Progenitor cell of endocrine pancreas (in vitro differentiated cells): ENCODE data around the gene ASCC1. TPM values are rescaled to one million over a fixed set of nuclear protein-coding genes. Genes with fewer than 3 reads are reported as not detected.
"Not testable (repeated sequence)": the region's sequence is repeated elsewhere in the genome, so short reads cannot be mapped to it uniquely, and the experiment has no call there.

Experiments used
- DNase-seq: peaks from one replicate; pipeline ENCODE4 v3.0.0; 2021; ENCODE audit warnings: low spot score; ENCODE audit not compliant: unreplicated experiment
- H3K27ac Mint-ChIP-seq: 2 replicates; pipeline ENCODE4 v1.8.0; 2021; ENCODE audit warnings: mild to moderate bottlenecking, moderate library complexity, mixed read lengths
- H3K27me3 Mint-ChIP-seq: 2 replicates; pipeline ENCODE4 v1.8.0; 2021; ENCODE audit warnings: mixed read lengths
- H3K36me3 Mint-ChIP-seq: 2 replicates; pipeline ENCODE4 v1.8.0; 2022; ENCODE audit warnings: mixed read lengths; ENCODE audit not compliant: insufficient read depth
- H3K4me1 Mint-ChIP-seq: 2 replicates; pipeline ENCODE4 v1.8.0; 2021; ENCODE audit warnings: low read depth, mixed read lengths
- H3K4me3 Mint-ChIP-seq: 2 replicates; pipeline ENCODE4 v1.8.0; 2021; ENCODE audit warnings: low read depth, mild to moderate bottlenecking, moderate library complexity, mixed read lengths
- H3K9me3 Mint-ChIP-seq: 2 replicates; pipeline ENCODE4 v1.8.0; 2021; ENCODE audit warnings: low read depth, mixed read lengths
- total RNA-seq: library from RNA; stranded (reverse); gene quantifications from 2 replicates; pipeline ENCODE4 v1.2.1, GENCODE V29; 2021
- TF ChIP-seq, protein P1 (sequence below): fragments of 200-600 bp; sonication (generic); IDR thresholded peaks from one replicate; pipeline ENCODE4 v1.5.0; 2021; ENCODE audit warnings: antibody characterized with exemption, mild to moderate bottlenecking; ENCODE audit not compliant: unreplicated experiment

Gene ASCC1
- total RNA-seq, 1 donor from 2014 or later = 42.2 TPM

- Mint-ChIP-seq H3K9me3 (no peaks in the 10 kb centered on the region), H3K27me3 (no peaks in the 10 kb centered on the region), H3K36me3 (peaks cover 16% of the 10 kb centered on the region), H3K4me1 (peaks cover 17% of the 10 kb centered on the region), H3K4me3 (no peak overlapping the region), H3K27ac (peak overlapping the region; percentile 92)
- DNase-seq = no peak
- TF ChIP-seq, protein P1, sequence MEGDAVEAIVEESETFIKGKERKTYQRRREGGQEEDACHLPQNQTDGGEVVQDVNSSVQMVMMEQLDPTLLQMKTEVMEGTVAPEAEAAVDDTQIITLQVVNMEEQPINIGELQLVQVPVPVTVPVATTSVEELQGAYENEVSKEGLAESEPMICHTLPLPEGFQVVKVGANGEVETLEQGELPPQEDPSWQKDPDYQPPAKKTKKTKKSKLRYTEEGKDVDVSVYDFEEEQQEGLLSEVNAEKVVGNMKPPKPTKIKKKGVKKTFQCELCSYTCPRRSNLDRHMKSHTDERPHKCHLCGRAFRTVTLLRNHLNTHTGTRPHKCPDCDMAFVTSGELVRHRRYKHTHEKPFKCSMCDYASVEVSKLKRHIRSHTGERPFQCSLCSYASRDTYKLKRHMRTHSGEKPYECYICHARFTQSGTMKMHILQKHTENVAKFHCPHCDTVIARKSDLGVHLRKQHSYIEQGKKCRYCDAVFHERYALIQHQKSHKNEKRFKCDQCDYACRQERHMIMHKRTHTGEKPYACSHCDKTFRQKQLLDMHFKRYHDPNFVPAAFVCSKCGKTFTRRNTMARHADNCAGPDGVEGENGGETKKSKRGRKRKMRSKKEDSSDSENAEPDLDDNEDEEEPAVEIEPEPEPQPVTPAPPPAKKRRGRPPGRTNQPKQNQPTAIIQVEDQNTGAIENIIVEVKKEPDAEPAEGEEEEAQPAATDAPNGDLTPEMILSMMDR = no peak
These were observed 13.5 kb upstream of the ASCC1 start for GRCh38 chr10:72229261-72230251.

GRCh38 chr10:72228318-72228751 lies 12.3 kb upstream of the ASCC1 start:
- no peak overlapping the region for H3K27ac Mint-ChIP-seq
- TF ChIP-seq, protein P1 = no peak
- no peak for DNase-seq
- H3K27me3 Mint-ChIP-seq = no peaks in the 10 kb centered on the region
- no peaks in the 10 kb centered on the region for H3K9me3 Mint-ChIP-seq
- peaks cover 17% of the 10 kb centered on the region for H3K4me1 Mint-ChIP-seq
- H3K36me3 Mint-ChIP-seq = peaks cover 16% of the 10 kb centered on the region
- H3K4me3 Mint-ChIP-seq = no peak overlapping the region

- DNase-seq = no peak
- Mint-ChIP-seq H3K27ac (no peak overlapping the region), H3K4me3 (no peak overlapping the region), H3K36me3 (peaks cover 11% of the 10 kb centered on the region), H3K9me3 (no peaks in the 10 kb centered on the region), H3K4me1 (peaks cover 17% of the 10 kb centered on the region), H3K27me3 (no peaks in the 10 kb centered on the region)
- TF ChIP-seq, protein P1 = no peak
These were observed 11.8 kb upstream of the ASCC1 start for GRCh38 chr10:72227826-72228225.

DNA sequence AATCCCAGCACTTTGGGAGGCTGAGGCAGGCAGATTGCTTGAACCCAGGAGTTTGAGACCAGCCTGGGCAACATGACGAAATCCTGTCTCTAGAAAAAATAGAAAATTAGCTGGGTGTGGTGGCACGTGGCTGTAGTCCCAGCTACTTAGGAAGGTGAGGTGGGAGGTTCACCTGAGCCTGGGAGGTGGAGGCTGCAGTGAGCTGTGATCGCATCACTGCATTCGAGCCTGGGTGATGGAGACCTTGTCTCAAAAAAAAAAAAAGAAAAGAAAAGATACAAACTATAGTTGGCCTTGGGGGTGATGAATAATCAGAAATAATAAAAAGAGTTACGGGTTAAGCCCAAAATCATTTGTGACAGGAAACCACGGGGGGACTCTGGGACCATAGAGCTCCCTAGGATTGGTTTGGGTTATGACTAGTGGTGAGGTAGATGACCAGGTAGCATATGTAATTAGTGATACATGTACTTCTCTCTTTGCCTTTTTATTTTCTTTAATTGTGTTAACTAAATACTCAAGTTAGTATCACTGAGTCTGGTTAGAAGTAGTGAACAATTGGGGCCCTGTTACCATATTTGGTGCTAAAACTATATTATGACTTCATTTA lies 10.4 kb upstream of the ASCC1 start:
- TF ChIP-seq, protein P1 = no peak
- H3K27ac Mint-ChIP-seq = no peak overlapping the region
- H3K4me3 Mint-ChIP-seq = no peak overlapping the region
- peaks cover 12% of the 10 kb centered on the region for H3K36me3 Mint-ChIP-seq
- no peak for DNase-seq
- H3K27me3 Mint-ChIP-seq = no peaks in the 10 kb centered on the region
- H3K4me1 Mint-ChIP-seq = peaks cover 19% of the 10 kb centered on the region
- H3K9me3 Mint-ChIP-seq = no peaks in the 10 kb centered on the region

- not testable (repeated sequence) for H3K4me3 Mint-ChIP-seq, H3K9me3 Mint-ChIP-seq, DNase-seq, H3K4me1 Mint-ChIP-seq, H3K27me3 Mint-ChIP-seq
- Mint-ChIP-seq H3K36me3 (peaks cover 10% of the 10 kb centered on the region), H3K27ac (peak overlapping the region; percentile 52)
These were observed 8.1 kb upstream of the ASCC1 start for GRCh38 chr10:72224191-72224590.
